Measurements from ENCODE around the gene MRNIP. TPM values are rescaled to one million over a fixed set of nuclear protein-coding genes. Genes with fewer than 3 reads are reported as not detected.

The MRNIP gene
- total RNA-seq, 1 experiment from 2014 or later: 31.1 TPM

DNA sequence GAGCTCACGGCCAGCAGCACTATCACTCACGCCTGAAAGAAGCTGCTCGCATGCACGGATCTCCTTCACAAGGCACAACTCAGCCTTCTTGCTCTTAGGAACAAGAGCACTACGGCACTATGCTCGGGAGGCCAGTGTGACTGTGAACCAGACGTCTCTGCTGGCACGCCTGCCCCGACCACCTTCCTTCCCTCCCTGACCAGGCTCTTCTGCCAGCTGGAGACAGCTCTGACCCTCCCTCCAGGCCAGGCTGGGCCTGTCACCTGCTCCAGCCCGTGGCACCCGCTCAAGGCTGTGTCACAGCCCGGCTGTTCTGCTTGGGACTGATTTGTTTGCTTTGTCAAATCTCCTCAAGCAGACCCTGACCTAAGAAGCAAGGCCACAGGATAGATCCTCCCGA is 42.1 kb upstream of the MRNIP start:
- no CpG with 5 or more reads among the region's 13 CpGs for WGBS (ENCODE audit: extremely low coverage, insufficient read length, low lambda C conversion rate)
- Histone ChIP-seq H2BK20ac (ENCODE audit: low read depth, low read length, poor library complexity, severe bottlenecking) (no peak overlapping the region), H3K9ac (ENCODE audit: extremely low read depth, insufficient read length, low read length) (no peak overlapping the region), H2BK120ac (ENCODE audit: low read depth, low read length, poor library complexity, severe bottlenecking) (no peak overlapping the region), H3K4me2 (ENCODE audit: insufficient read depth, insufficient read length, low read length) (no peak overlapping the region), H3K4me1 (ENCODE audit: insufficient read depth, low read length) (no peaks in the 10 kb centered on the region), H2AFZ (ENCODE audit: low read length) (no peak overlapping the region), H3K27me3 (ENCODE audit: insufficient read depth, low read length) (no peaks in the 10 kb centered on the region), H3K9me3 (ENCODE audit: control insufficient read depth, low read depth, low read length) (no peaks in the 10 kb centered on the region), H2AK5ac (ENCODE audit: insufficient read length, low read length) (no peak overlapping the region), H3K23me2 (ENCODE audit: insufficient read length, low read depth, low read length, poor library complexity, severe bottlenecking) (no peaks in the 10 kb centered on the region), H3K79me1 (ENCODE audit: insufficient read depth, low read depth, low read length, poor library complexity, severe bottlenecking) (no peaks in the 10 kb centered on the region), H3K4ac (ENCODE audit: low read depth, low read length) (no peak overlapping the region), H4K20me1 (ENCODE audit: control insufficient read depth, insufficient read depth, insufficient read length) (no peaks in the 10 kb centered on the region), H3T11ph (ENCODE audit: low read length) (no peak overlapping the region), H3K56ac (ENCODE audit: insufficient read length, low read depth, low read length) (no peak overlapping the region), H4K91ac (ENCODE audit: insufficient read length, low read depth, low read length) (no peak overlapping the region), H3K23ac (ENCODE audit: insufficient read length, low read depth, low read length) (no peak overlapping the region), H3K14ac (ENCODE audit: insufficient read depth, low read length) (no peak overlapping the region), H2BK12ac (ENCODE audit: insufficient read length, low read depth, low read length) (no peak overlapping the region), H3K79me2 (ENCODE audit: insufficient read depth, low read length) (no peaks in the 10 kb centered on the region), H2BK5ac (ENCODE audit: insufficient read length, low read length) (no peak overlapping the region), H2BK15ac (ENCODE audit: low read depth, low read length) (no peak overlapping the region), H3K18ac (ENCODE audit: insufficient read length, low read depth, low read length) (no peak overlapping the region), H4K8ac (replicated peaks; ENCODE audit: insufficient read length, low read depth, low read length) (no peak overlapping the region), H3K27ac (ENCODE audit: insufficient read length, low read depth, low read length) (no peak overlapping the region), H4K5ac (ENCODE audit: insufficient read length, low read depth, low read length) (no peak overlapping the region)
- DNase-seq: no peak
- no peak overlapping the region for H3K4me3 Mint-ChIP-seq
- TF ChIP-seq, protein P1, sequence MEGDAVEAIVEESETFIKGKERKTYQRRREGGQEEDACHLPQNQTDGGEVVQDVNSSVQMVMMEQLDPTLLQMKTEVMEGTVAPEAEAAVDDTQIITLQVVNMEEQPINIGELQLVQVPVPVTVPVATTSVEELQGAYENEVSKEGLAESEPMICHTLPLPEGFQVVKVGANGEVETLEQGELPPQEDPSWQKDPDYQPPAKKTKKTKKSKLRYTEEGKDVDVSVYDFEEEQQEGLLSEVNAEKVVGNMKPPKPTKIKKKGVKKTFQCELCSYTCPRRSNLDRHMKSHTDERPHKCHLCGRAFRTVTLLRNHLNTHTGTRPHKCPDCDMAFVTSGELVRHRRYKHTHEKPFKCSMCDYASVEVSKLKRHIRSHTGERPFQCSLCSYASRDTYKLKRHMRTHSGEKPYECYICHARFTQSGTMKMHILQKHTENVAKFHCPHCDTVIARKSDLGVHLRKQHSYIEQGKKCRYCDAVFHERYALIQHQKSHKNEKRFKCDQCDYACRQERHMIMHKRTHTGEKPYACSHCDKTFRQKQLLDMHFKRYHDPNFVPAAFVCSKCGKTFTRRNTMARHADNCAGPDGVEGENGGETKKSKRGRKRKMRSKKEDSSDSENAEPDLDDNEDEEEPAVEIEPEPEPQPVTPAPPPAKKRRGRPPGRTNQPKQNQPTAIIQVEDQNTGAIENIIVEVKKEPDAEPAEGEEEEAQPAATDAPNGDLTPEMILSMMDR (conservative IDR thresholded peaks at IDR 0.05): no peak
- no peaks in the 10 kb centered on the region; a peak in 1 of 5 replicates for H3K9me3 Mint-ChIP-seq
- H3K4me1 Mint-ChIP-seq: peaks cover 4 to 5% of the 10 kb centered on the region in 2 experiments; a peak in 1 of 4 replicates
- H3K27me3 Mint-ChIP-seq (ENCODE audit: low read depth): no peaks in the 10 kb centered on the region
- peaks cover 18 to 44% (median 43%) of the 10 kb centered on the region in 3 experiments for H3K36me3 Mint-ChIP-seq (ENCODE audit: insufficient read depth in 1 of 3, low read depth in 3 of 3)
- peak overlapping the region in 2 of 3 experiments; percentile 26 to 78; a peak in 2 of 7 replicates for H3K27ac Mint-ChIP-seq

Data from H9 (cell line).